Measurements from ENCODE around the gene PTGES2. TPM values are rescaled to one million over a fixed set of nuclear protein-coding genes. Genes with fewer than 3 reads are reported as not detected.
A peak's percentile ranks its signal among the peaks of the same experiment; 100 is the strongest.

Gene PTGES2
- total RNA-seq, 1 donor from 2014 or later = 60.4 TPM

- Mint-ChIP-seq H3K4me3 (ENCODE audit: low read depth) (no peak overlapping the region), H3K27me3 (no peaks in the 10 kb centered on the region), H3K4me1 (ENCODE audit: low read depth) (no peaks in the 10 kb centered on the region), H3K9me3 (ENCODE audit: low read depth) (no peaks in the 10 kb centered on the region), H3K36me3 (ENCODE audit: insufficient read depth) (peaks cover 10% of the 10 kb centered on the region), H3K27ac (no peak overlapping the region)
- DNase-seq (ENCODE audit: low spot score, unreplicated experiment) = no peak
- no peak for TF ChIP-seq CTCF (IDR thresholded peaks at IDR 0.05; ENCODE audit: unreplicated experiment)
Measured at GRCh38 chr9:128106940-128107467, 20.5 kb downstream of the PTGES2 start.

- Mint-ChIP-seq H3K27ac (peak overlapping the region; percentile 81), H3K4me1 (ENCODE audit: low read depth) (no peaks in the 10 kb centered on the region), H3K4me3 (ENCODE audit: low read depth) (no peak overlapping the region), H3K27me3 (no peaks in the 10 kb centered on the region), H3K36me3 (ENCODE audit: insufficient read depth) (peaks cover 10% of the 10 kb centered on the region), H3K9me3 (ENCODE audit: low read depth) (no peaks in the 10 kb centered on the region)
- no peak for TF ChIP-seq CTCF (IDR thresholded peaks at IDR 0.05; ENCODE audit: unreplicated experiment)
- no peak for DNase-seq (ENCODE audit: low spot score, unreplicated experiment)
Measured at GRCh38 chr9:128106181-128106939, 21.2 kb downstream of the PTGES2 start.

- Mint-ChIP-seq H3K27ac (no peak overlapping the region), H3K4me1 (ENCODE audit: low read depth) (no peaks in the 10 kb centered on the region), H3K4me3 (ENCODE audit: low read depth) (no peak overlapping the region), H3K36me3 (ENCODE audit: insufficient read depth) (peaks cover 12% of the 10 kb centered on the region), H3K9me3 (ENCODE audit: low read depth) (no peaks in the 10 kb centered on the region), H3K27me3 (no peaks in the 10 kb centered on the region)
- DNase-seq (ENCODE audit: low spot score, unreplicated experiment) = no peak
- TF ChIP-seq CTCF (IDR thresholded peaks at IDR 0.05; ENCODE audit: unreplicated experiment) = no peak
Measured at GRCh38 chr9:128105538-128106175, 21.9 kb downstream of the PTGES2 start.

- Mint-ChIP-seq H3K9me3 (ENCODE audit: low read depth) (no peaks in the 10 kb centered on the region), H3K27ac (peak overlapping the region; percentile 33), H3K4me1 (ENCODE audit: low read depth) (peaks cover 11% of the 10 kb centered on the region), H3K4me3 (ENCODE audit: low read depth) (no peak overlapping the region), H3K36me3 (ENCODE audit: insufficient read depth) (peaks cover 12% of the 10 kb centered on the region), H3K27me3 (no peaks in the 10 kb centered on the region)
- TF ChIP-seq CTCF (IDR thresholded peaks at IDR 0.05; ENCODE audit: unreplicated experiment) = no peak
- no peak for DNase-seq (ENCODE audit: low spot score, unreplicated experiment)
Measured at GRCh38 chr9:128104171-128104618, 23.3 kb downstream of the PTGES2 start.

GRCh38 chr9:128103589-128103962 is 24.0 kb downstream of the PTGES2 start:
- peaks cover 17% of the 10 kb centered on the region for H3K4me1 Mint-ChIP-seq (ENCODE audit: low read depth)
- H3K36me3 Mint-ChIP-seq (ENCODE audit: insufficient read depth) = peaks cover 12% of the 10 kb centered on the region
- no peak overlapping the region for H3K4me3 Mint-ChIP-seq (ENCODE audit: low read depth)
- no peak for DNase-seq (ENCODE audit: low spot score, unreplicated experiment)
- H3K27ac Mint-ChIP-seq = peak overlapping the region; percentile 77
- TF ChIP-seq CTCF (IDR thresholded peaks at IDR 0.05; ENCODE audit: unreplicated experiment) = peak; percentile 34
- no peaks in the 10 kb centered on the region for H3K27me3 Mint-ChIP-seq
- no peaks in the 10 kb centered on the region for H3K9me3 Mint-ChIP-seq (ENCODE audit: low read depth)

All from progenitor cell of endocrine pancreas (in vitro differentiated cells).